Activated T-helper 1 cell treated with Interleukin-2 at 50 U/mL for 16 hours (primary cell): Measurements from ENCODE around the gene TASOR.

ENCODE experiments used
- DNase-seq: peaks from one replicate; pipeline ENCODE4 v3.0.0-alpha.2; 2020; ENCODE audit warnings: low read depth

The TASOR gene

GRCh38 chr3:56682462-56683121 is 473 bp downstream of the TASOR start:
- DNase-seq = peak; percentile 68

- no peak for DNase-seq
Observed at GRCh38 chr3:56681984-56682461, 1.0 kb downstream of the TASOR start.

GRCh38 chr3:56680054-56680580 is 2.9 kb downstream of the TASOR start:
- no peak for DNase-seq

GRCh38 chr3:56677286-56677685 is 5.8 kb downstream of the TASOR start:
- no peak for DNase-seq

GRCh38 chr3:56673781-56674457 is 9.1 kb downstream of the TASOR start:
- no peak for DNase-seq

- no peak for DNase-seq
Observed at GRCh38 chr3:56667973-56668579, 15.0 kb downstream of the TASOR start.

GRCh38 chr3:56664823-56665222 is 18.2 kb downstream of the TASOR start:
- no peak for DNase-seq

GRCh38 chr3:56655709-56656108 is 27.4 kb downstream of the TASOR start:
- no peak for DNase-seq

GRCh38 chr3:56654460-56654859 is 28.6 kb downstream of the TASOR start:
- DNase-seq = no peak

GRCh38 chr3:56645407-56645806 is 37.7 kb downstream of the TASOR start:
- DNase-seq = no peak

GRCh38 chr3:56633602-56634535 is 49.2 kb downstream of the TASOR start:
- DNase-seq = no peak
